K562 (cell line): ENCODE measurements around the gene ACRBP. TPM values are rescaled to one million over a fixed set of nuclear protein-coding genes. Genes with fewer than 3 reads are reported as not detected.
A peak's percentile ranks its signal among the peaks of the same experiment; 100 is the strongest.

Experiments
- COPS2 ChIP-seq: fragments of 450-650 bp; conservative IDR thresholded peaks from 2 replicates; pipeline ENCODE4 v1.6.1; 2016; ENCODE audit warnings: mild to moderate bottlenecking, moderate library complexity
- JUND ChIP-seq, 2 experiments: IDR thresholded peaks; 2 replicates in 1 of 2; 3 replicates in 1 of 2; pipeline ENCODE4 v1.6.1; 2011; ENCODE audit warnings: borderline replicate concordance in 2 of 2, low read depth in 2 of 2, low read length in 2 of 2, improper control_type of control experiment in 1 of 2, missing biosample characterization in 1 of 2, missing genetic modification characterization in 1 of 2, missing genetic modification reagents in 1 of 2
- KLF13 ChIP-seq: fragments of 450-650 bp; IDR thresholded peaks from 2 replicates; pipeline ENCODE4 v1.6.1; 2016; ENCODE audit warnings: missing genetic modification characterization, low read depth, mild to moderate bottlenecking, missing compliant biosample characterization, moderate library complexity, borderline replicate concordance
- NR2F6 ChIP-seq: fragments of 450-650 bp; formaldehyde crosslinking; IDR thresholded peaks from 2 replicates; pipeline ENCODE4 v1.4.0; 2020; ENCODE audit warnings: mild to moderate bottlenecking
- POLR2H ChIP-seq: IDR thresholded peaks from 2 replicates; pipeline ENCODE4 v1.6.1; 2016; ENCODE audit warnings: missing genetic modification characterization, low read depth, mild to moderate bottlenecking, control low read depth, missing compliant biosample characterization, moderate library complexity
- SMAD2 ChIP-seq: fragments of 150-350 bp; IDR thresholded peaks from 2 replicates; pipeline ENCODE4 v1.6.1; 2014; ENCODE audit warnings: low read depth, mild to moderate bottlenecking, low read length
- TCF7L2 ChIP-seq: fragments of 150-350 bp; IDR thresholded peaks from 2 replicates; pipeline ENCODE4 v1.6.1; 2016; ENCODE audit warnings: low read depth, mild to moderate bottlenecking, low read length, moderate library complexity
- THRAP3 ChIP-seq: fragments of 450-650 bp; IDR thresholded peaks from 2 replicates; pipeline ENCODE4 v1.6.1; 2016; ENCODE audit warnings: mild to moderate bottlenecking, inconsistent platforms, borderline replicate concordance
- ZNF3 ChIP-seq: fragments of 250-450 bp; sonication (Bioruptor Pico); IDR thresholded peaks from 2 replicates; pipeline ENCODE4 v1.5.0; 2021; ENCODE audit warnings: mild to moderate bottlenecking, moderate library complexity
- polyA plus RNA-seq, 8 experiments: library from polyadenylated mRNA; depleted of rRNA in 4 of 8; stranded (reverse) in 5 of 8; unstranded in 3 of 8; fragments of >200 nt; fragmentation: Nextera tagmentation in 2 of 8; fragmentation: Illumina TruSeq in 1 of 8; extraction: Ambion mirVana in 2 of 8; extraction: Trizol in 1 of 8; gene quantifications; 2 replicates each; pipeline versions ENCODE4 v1.2.1 to v1.2.3, GENCODE V29; 2011 to 2014; ENCODE audit warnings: inconsistent platforms in 1 of 8, missing spikeins in 1 of 8
- total RNA-seq, 7 experiments: library from RNA; depleted of rRNA in 6 of 7; stranded (reverse); fragments of >200 nt in 6 of 7; fragmentation: Illumina TruSeq in 2 of 7; extraction: Trizol in 2 of 7; gene quantifications; 2 replicates each; pipeline versions ENCODE4 v1.2.1 to v1.2.3, GENCODE V29; 2011 to 2021; ENCODE audit warnings: low replicate concordance in 1 of 7
- TF ChIP-seq, protein P1 (sequence below): sonication (generic); formaldehyde crosslinking; IDR thresholded peaks from 2 replicates; pipeline ENCODE4 v1.5.0; 2020; ENCODE audit warnings: missing genetic modification reagents
- TF ChIP-seq, protein P2 (sequence below): fragments of 450-650 bp; formaldehyde crosslinking; IDR thresholded peaks from 2 replicates; pipeline ENCODE4 v1.4.0; 2022; ENCODE audit warnings: missing genetic modification characterization
- TF ChIP-seq, protein P3 (sequence below): fragments of 450-650 bp; IDR thresholded peaks from 2 replicates; pipeline ENCODE4 v1.6.1; 2017; ENCODE audit warnings: antibody characterized with exemption, mild to moderate bottlenecking

ACRBP gene
- total and polyA plus RNA-seq, 9 of the 15 experiments (the other 6 are each of a cell fraction or from before 2014, with no cell fraction given): 3.1 to 31.8 (median 8.4) TPM

DNA sequence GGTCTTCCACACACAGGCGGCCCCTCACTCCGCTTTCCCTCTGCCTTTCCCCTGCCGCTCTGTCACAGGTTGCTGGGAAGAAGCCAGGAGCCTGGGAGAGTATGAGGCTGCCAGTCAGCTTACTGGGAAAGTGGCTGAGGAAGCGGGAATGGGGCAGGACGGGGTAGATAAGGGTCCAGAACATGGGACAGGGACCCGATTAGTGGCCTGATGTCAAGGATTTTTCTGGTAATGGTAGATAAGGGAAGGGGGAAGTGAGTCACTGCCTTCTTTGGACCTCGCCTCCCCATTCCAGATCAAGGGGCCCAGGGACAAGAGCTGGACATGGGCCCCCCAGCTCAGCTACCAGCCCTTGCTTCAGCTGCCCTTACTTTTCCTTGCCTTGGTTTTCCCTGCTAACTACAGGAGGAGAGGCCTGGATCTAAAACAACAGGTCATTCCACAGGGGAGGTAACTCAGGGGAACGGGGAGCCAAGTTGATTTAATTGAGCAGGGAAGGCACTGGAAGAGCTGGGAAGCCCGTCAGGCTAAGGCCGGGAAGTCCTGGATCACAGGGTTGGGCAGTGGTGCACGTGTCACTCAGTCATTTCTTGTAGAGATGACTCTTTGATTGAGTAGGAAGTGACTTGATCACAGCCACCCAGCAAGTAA lies 8.0 kb downstream of the ACRBP start (continued):
- TF ChIP-seq, protein P1, sequence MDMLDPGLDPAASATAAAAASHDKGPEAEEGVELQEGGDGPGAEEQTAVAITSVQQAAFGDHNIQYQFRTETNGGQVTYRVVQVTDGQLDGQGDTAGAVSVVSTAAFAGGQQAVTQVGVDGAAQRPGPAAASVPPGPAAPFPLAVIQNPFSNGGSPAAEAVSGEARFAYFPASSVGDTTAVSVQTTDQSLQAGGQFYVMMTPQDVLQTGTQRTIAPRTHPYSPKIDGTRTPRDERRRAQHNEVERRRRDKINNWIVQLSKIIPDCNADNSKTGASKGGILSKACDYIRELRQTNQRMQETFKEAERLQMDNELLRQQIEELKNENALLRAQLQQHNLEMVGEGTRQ (CRISPR knock-in tag): no peak
- TF ChIP-seq, protein P2, sequence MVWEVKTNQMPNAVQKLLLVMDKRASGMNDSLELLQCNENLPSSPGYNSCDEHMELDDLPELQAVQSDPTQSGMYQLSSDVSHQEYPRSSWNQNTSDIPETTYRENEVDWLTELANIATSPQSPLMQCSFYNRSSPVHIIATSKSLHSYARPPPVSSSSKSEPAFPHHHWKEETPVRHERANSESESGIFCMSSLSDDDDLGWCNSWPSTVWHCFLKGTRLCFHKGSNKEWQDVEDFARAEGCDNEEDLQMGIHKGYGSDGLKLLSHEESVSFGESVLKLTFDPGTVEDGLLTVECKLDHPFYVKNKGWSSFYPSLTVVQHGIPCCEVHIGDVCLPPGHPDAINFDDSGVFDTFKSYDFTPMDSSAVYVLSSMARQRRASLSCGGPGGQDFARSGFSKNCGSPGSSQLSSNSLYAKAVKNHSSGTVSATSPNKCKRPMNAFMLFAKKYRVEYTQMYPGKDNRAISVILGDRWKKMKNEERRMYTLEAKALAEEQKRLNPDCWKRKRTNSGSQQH (CRISPR knock-in tag): 0 out of 2 replicates have a peak, but pooled peaks have one; percentile 2
- TF ChIP-seq, protein P3, sequence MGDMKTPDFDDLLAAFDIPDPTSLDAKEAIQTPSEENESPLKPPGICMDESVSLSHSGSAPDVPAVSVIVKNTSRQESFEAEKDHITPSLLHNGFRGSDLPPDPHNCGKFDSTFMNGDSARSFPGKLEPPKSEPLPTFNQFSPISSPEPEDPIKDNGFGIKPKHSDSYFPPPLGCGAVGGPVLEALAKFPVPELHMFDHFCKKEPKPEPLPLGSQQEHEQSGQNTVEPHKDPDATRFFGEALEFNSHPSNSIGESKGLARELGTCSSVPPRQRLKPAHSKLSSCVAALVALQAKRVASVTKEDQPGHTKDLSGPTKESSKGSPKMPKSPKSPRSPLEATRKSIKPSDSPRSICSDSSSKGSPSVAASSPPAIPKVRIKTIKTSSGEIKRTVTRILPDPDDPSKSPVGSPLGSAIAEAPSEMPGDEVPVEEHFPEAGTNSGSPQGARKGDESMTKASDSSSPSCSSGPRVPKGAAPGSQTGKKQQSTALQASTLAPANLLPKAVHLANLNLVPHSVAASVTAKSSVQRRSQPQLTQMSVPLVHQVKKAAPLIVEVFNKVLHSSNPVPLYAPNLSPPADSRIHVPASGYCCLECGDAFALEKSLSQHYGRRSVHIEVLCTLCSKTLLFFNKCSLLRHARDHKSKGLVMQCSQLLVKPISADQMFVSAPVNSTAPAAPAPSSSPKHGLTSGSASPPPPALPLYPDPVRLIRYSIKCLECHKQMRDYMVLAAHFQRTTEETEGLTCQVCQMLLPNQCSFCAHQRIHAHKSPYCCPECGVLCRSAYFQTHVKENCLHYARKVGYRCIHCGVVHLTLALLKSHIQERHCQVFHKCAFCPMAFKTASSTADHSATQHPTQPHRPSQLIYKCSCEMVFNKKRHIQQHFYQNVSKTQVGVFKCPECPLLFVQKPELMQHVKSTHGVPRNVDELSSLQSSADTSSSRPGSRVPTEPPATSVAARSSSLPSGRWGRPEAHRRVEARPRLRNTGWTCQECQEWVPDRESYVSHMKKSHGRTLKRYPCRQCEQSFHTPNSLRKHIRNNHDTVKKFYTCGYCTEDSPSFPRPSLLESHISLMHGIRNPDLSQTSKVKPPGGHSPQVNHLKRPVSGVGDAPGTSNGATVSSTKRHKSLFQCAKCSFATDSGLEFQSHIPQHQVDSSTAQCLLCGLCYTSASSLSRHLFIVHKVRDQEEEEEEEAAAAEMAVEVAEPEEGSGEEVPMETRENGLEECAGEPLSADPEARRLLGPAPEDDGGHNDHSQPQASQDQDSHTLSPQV: peak; percentile 72; the same call in 1 of the 2 replicates
- no peak for TF ChIP-seq TCF7L2
- TF ChIP-seq SMAD2: no peak
- no peak for TF ChIP-seq KLF13 (tag)
- TF ChIP-seq COPS2: no peak
- TF ChIP-seq JUND (IDR thresholded peaks at IDR 0.05; ENCODE audit: borderline replicate concordance, low read depth, low read length): peak; percentile 96
- peak; percentile 91; the same call in 2 of the 3 replicates for TF ChIP-seq JUND (tag; IDR thresholded peaks at IDR 0.05; ENCODE audit: borderline replicate concordance, low read depth, low read length)
- TF ChIP-seq THRAP3: no peak
- no peak for TF ChIP-seq ZNF3 (CRISPR knock-in tag)
- TF ChIP-seq POLR2H (tag): no peak
- TF ChIP-seq NR2F6 (CRISPR knock-in tag): no peak
